ENCODE measurements around the gene KPNA3.

Gene KPNA3

DNA sequence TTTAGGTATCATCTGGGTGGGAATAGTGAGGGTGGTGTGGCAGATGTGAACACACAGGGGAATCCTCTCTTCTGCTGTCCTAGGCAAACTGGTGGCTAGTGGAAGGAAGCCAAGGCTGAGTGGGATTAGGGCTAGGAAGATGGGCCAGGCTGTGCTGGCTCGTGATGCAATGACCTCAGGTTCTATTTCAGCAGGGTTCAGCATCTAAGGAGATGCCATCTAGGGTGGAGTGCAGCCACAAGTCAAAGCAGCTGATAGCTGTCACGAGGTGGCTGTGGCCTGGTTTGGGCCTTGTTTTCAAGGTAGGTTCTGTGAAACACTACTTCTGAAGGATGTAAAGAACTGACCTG is 142.5 kb downstream of the KPNA3 start:
- ATAC-seq, result no peak
- TF ChIP-seq ZFP30 (CRISPR knock-in tag; IDR thresholded peaks at IDR 0.05) (no peak), RARB (CRISPR knock-in tag; IDR thresholded peaks at IDR 0.05) (no peak), ISL1 (CRISPR knock-in tag; IDR thresholded peaks at IDR 0.05) (no peak), CSDC2 (CRISPR knock-in tag; IDR thresholded peaks at IDR 0.05) (no peak), TOX (CRISPR knock-in tag; IDR thresholded peaks at IDR 0.05; ENCODE audit: borderline replicate concordance) (no peak)
- TF ChIP-seq, protein P1, sequence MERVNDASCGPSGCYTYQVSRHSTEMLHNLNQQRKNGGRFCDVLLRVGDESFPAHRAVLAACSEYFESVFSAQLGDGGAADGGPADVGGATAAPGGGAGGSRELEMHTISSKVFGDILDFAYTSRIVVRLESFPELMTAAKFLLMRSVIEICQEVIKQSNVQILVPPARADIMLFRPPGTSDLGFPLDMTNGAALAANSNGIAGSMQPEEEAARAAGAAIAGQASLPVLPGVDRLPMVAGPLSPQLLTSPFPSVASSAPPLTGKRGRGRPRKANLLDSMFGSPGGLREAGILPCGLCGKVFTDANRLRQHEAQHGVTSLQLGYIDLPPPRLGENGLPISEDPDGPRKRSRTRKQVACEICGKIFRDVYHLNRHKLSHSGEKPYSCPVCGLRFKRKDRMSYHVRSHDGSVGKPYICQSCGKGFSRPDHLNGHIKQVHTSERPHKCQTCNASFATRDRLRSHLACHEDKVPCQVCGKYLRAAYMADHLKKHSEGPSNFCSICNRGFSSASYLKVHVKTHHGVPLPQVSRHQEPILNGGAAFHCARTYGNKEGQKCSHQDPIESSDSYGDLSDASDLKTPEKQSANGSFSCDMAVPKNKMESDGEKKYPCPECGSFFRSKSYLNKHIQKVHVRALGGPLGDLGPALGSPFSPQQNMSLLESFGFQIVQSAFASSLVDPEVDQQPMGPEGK (CRISPR knock-in tag; IDR thresholded peaks at IDR 0.05; ENCODE audit: borderline replicate concordance), result no peak

Data from SK-N-SH treated with all-trans-retinoic acid at 6 μM for 48 hours (cell line).